HCT116 (cell line): ENCODE measurements around the gene ALG8. TPM values are rescaled to one million over a fixed set of nuclear protein-coding genes. Genes with fewer than 3 reads are reported as not detected.

Experiments used
- ATAC-seq: fragments of 200-7000 bp; cut with Tn5 transposase; 2 replicates; pipeline ENCODE4 v1.9.1; 2020; ENCODE audit warnings: mild to moderate bottlenecking, moderate library complexity
- BruUV-seq: library from RNA; stranded (reverse); fragments of 400-500 nt; replicated peaks from 2 replicates; lab custom pipeline; 2021; lab: Mats Ljungman, UMichigan
- CTCF ChIA-PET: fragments of 300-600 bp; sonication (Branson Sonifier 250); formaldehyde crosslinking; loops from one replicate; lab custom pipeline; 2021; ENCODE audit warnings: antibody characterized with exemption; lab: Charles Lee
- POLR2A ChIA-PET: fragments of 300-600, 350-600 bp; sonication (Branson Sonifier 250); formaldehyde crosslinking; loops from one replicate; lab custom pipeline; 2021; ENCODE audit warnings: antibody characterized with exemption; lab: Charles Lee
- RAD21 ChIA-PET, 2 experiments: fragments of 300-600 bp; sonication (Branson Sonifier 250); formaldehyde crosslinking; loops; one replicate each; lab custom pipeline; 2023; ENCODE audit warnings: low total read pairs in 2 of 2; ENCODE audit not compliant: uncharacterized antibody in 2 of 2, unreplicated experiment in 2 of 2, low non-redundant PET in 1 of 2; lab: Charles Lee
- DNase-seq: peaks from one replicate; pipeline ENCODE4 v3.0.0-alpha.2; 2010; ENCODE audit warnings: low read depth, low spot score
- H2AFZ ChIP-seq: fragments of 200-600 bp; shearing (Covaris generic), sonication (generic); 2 replicates; pipeline ENCODE4 v1.6.1; 2017; ENCODE audit warnings: low read depth, mixed run types, mixed read lengths, antibody characterized with exemption, low read length; ENCODE audit not compliant: poor library complexity, severe bottlenecking
- H3K27ac ChIP-seq: 2 replicates; pipeline ENCODE4 v1.5.1; 2012; ENCODE audit warnings: low read depth, low read length
- H3K27me3 ChIP-seq: fragments of 200-600 bp; sonication (generic); 2 replicates; pipeline ENCODE4 v1.6.1; 2016; ENCODE audit warnings: mixed run types, low read length, mixed read lengths; ENCODE audit not compliant: insufficient read depth
- H3K36me3 ChIP-seq, 2 experiments: fragments of 200-500 bp in 1 of 2; fragments of 200-600 bp in 1 of 2; sonication (Bioruptor generic) in 1 of 2; sonication (generic) in 1 of 2; 2 replicates each; pipeline versions ENCODE4 v1.5.1 to v1.6.1; 2014 to 2016; ENCODE audit warnings: low read length in 2 of 2, inconsistent platforms in 1 of 2, mixed read lengths in 1 of 2, mixed run types in 1 of 2; ENCODE audit not compliant: insufficient read depth in 2 of 2, control insufficient read depth in 1 of 2
- H3K4me1 ChIP-seq, 2 experiments: fragments of 200-600 bp in 1 of 2; sonication (generic) in 1 of 2; 2 replicates each; pipeline versions ENCODE4 v1.5.1 to v1.6.1; 2012 to 2017; ENCODE audit warnings: low read length in 2 of 2, inconsistent platforms in 1 of 2, mild to moderate bottlenecking in 1 of 2, mixed read lengths in 1 of 2, mixed run types in 1 of 2, moderate library complexity in 1 of 2; ENCODE audit not compliant: insufficient read depth in 2 of 2, control insufficient read depth in 1 of 2
- H3K4me2 ChIP-seq: fragments of 200-600 bp; sonication (generic); 2 replicates; pipeline ENCODE4 v1.6.1; 2017; ENCODE audit warnings: mixed run types, low read length, mixed read lengths
- H3K4me3 ChIP-seq, 2 experiments: fragments of 200-600 bp in 1 of 2; sonication (generic) in 1 of 2; replicated peaks in 1 of 2; 2 replicates each; pipeline ENCODE4 v1.5.1; 2011 to 2016; ENCODE audit warnings: low read length in 2 of 2, control low read depth in 1 of 2, low read depth in 1 of 2, mild to moderate bottlenecking in 1 of 2, mixed read lengths in 1 of 2, mixed run types in 1 of 2
- H3K79me2 ChIP-seq: fragments of 200-600 bp; sonication (generic); 2 replicates; pipeline ENCODE4 v1.6.1; 2017; ENCODE audit warnings: mild to moderate bottlenecking, mixed run types, low read length, moderate library complexity, mixed read lengths; ENCODE audit not compliant: insufficient read depth
- H3K9ac ChIP-seq: fragments of 200-600 bp; sonication (generic); 2 replicates; pipeline ENCODE4 v1.6.1; 2016; ENCODE audit warnings: low read length, mixed read lengths
- H3K9me2 ChIP-seq: fragments of 200-600 bp; sonication (generic), shearing (Covaris generic); 2 replicates; pipeline ENCODE4 v1.6.1; 2017; ENCODE audit warnings: mixed run types, mild to moderate bottlenecking, moderate library complexity; ENCODE audit not compliant: insufficient read depth
- H3K9me3 ChIP-seq, 2 experiments: fragments of 200-500 bp in 1 of 2; fragments of 200-600 bp in 1 of 2; sonication (Bioruptor generic) in 1 of 2; sonication (generic) in 1 of 2; 2 replicates each; pipeline ENCODE4 v1.6.1; 2014 to 2017; ENCODE audit warnings: low read length in 2 of 2, mixed read lengths in 2 of 2, inconsistent platforms in 1 of 2, low read depth in 1 of 2, mild to moderate bottlenecking in 1 of 2, mixed run types in 1 of 2, moderate library complexity in 1 of 2; ENCODE audit not compliant: control insufficient read depth in 1 of 2, insufficient read depth in 1 of 2
- H4K20me1 ChIP-seq: fragments of 200-600 bp; sonication (generic), shearing (Covaris generic); 2 replicates; pipeline ENCODE4 v1.6.1; 2017; ENCODE audit warnings: mixed run types, mild to moderate bottlenecking, moderate library complexity; ENCODE audit not compliant: insufficient read depth
- ATF3 ChIP-seq: IDR thresholded peaks from 2 replicates; pipeline ENCODE4 v1.6.1; 2012
- CBX3 ChIP-seq: IDR thresholded peaks from 2 replicates; pipeline ENCODE4 v1.6.1; 2012; ENCODE audit warnings: low read depth
- CEBPB ChIP-seq: IDR thresholded peaks from 2 replicates; pipeline ENCODE4 v1.6.1; 2012; ENCODE audit warnings: low read depth
- CTCF ChIP-seq, 3 experiments: fragments of 200-600 bp in 1 of 3; sonication (generic) in 1 of 3; IDR thresholded peaks in 2 of 3; conservative IDR thresholded peaks in 1 of 3; 2 replicates each; pipeline ENCODE4 v1.5.1; 2012 to 2017; ENCODE audit warnings: low read depth in 2 of 3, low read length in 2 of 3, antibody characterized with exemption in 1 of 3, borderline replicate concordance in 1 of 3, control low read depth in 1 of 3, mild to moderate bottlenecking in 1 of 3, mixed read lengths in 1 of 3, mixed run types in 1 of 3, moderate library complexity in 1 of 3; ENCODE audit not compliant: insufficient read depth in 1 of 3
- EGR1 ChIP-seq: IDR thresholded peaks from 2 replicates; pipeline ENCODE4 v1.6.1; 2012; ENCODE audit warnings: low read depth
- EZH2 ChIP-seq: fragments of 200-600 bp; sonication (generic); IDR thresholded peaks from 2 replicates; pipeline ENCODE4 v1.6.1; 2017; ENCODE audit warnings: antibody characterized with exemption, mixed run types
- EZH2phosphoT487 ChIP-seq: fragments of 200-600 bp; IDR thresholded peaks from 2 replicates; pipeline ENCODE4 v1.6.1; 2018; ENCODE audit warnings: antibody characterized with exemption, borderline replicate concordance
- JUND ChIP-seq: IDR thresholded peaks from 2 replicates; pipeline ENCODE4 v1.6.1; 2012
- POLR2A ChIP-seq: IDR thresholded peaks from 2 replicates; pipeline ENCODE4 v1.7.0; 2011; ENCODE audit warnings: borderline replicate concordance; ENCODE audit not compliant: insufficient read depth, insufficient read length; ENCODE audit errors: extremely low read depth
- POLR2AphosphoS5 ChIP-seq: IDR thresholded peaks from 2 replicates; pipeline ENCODE4 v1.6.1; 2011; ENCODE audit warnings: mild to moderate bottlenecking, low read depth, low read length, moderate library complexity
- RAD21 ChIP-seq: IDR thresholded peaks from 2 replicates; pipeline ENCODE4 v1.6.1; 2012; ENCODE audit warnings: low read depth, mild to moderate bottlenecking
- REST ChIP-seq: IDR thresholded peaks from 2 replicates; pipeline ENCODE4 v1.6.1; 2012; ENCODE audit warnings: low read depth
- SIN3A ChIP-seq: IDR thresholded peaks from 2 replicates; pipeline ENCODE4 v1.6.1; 2012; ENCODE audit warnings: low read depth
- SP1 ChIP-seq: IDR thresholded peaks from 2 replicates; pipeline ENCODE4 v1.6.1; 2012; ENCODE audit warnings: low read depth
- SRF ChIP-seq: IDR thresholded peaks from 2 replicates; pipeline ENCODE4 v1.6.1; 2012; ENCODE audit warnings: low read depth
- YY1 ChIP-seq: IDR thresholded peaks from 2 replicates; pipeline ENCODE4 v1.6.1; 2011; ENCODE audit warnings: low read length, low read depth, moderate library complexity, mild to moderate bottlenecking; ENCODE audit not compliant: insufficient replicate concordance; ENCODE audit errors: extremely low read depth
- ZFX ChIP-seq: fragments of 450-650 bp; IDR thresholded peaks from 2 replicates; pipeline ENCODE4 v1.6.1; 2017
- ZNF274 ChIP-seq: fragments of 200-500 bp; sonication (Bioruptor generic); IDR thresholded peaks from 2 replicates; pipeline ENCODE4 v1.6.1; 2014; ENCODE audit warnings: mild to moderate bottlenecking, low read depth, low read length, inconsistent platforms
- intact Hi-C: fragments of 100-400 bp; cut with micrococcal nuclease; formaldehyde crosslinking; loops from 2 replicates; pipeline ENCODE4 v1.10.0; 2022
- total RNA-seq: library from RNA; stranded (reverse); gene quantifications from one replicate; pipeline ENCODE4 v1.2.1, GENCODE V29; 2021; ENCODE audit not compliant: unreplicated experiment
- TF ChIP-seq, protein P1 (sequence below): IDR thresholded peaks from 2 replicates; pipeline ENCODE4 v1.6.1; 2012

ALG8 gene
- total RNA-seq, 1 experiment from 2014 or later, result 50.1 TPM

GRCh38 chr11:78168539-78169477 is 29.4 kb upstream of the ALG8 start:
- TF ChIP-seq RAD21 (no peak), CTCF (IDR thresholded peaks at IDR 0.05 in 2 of 3, conservative IDR thresholded peaks at IDR 0.05 in 1 of 3; ENCODE audit: borderline replicate concordance in 1 of 3, insufficient read depth in 1 of 3, low read depth in 2 of 3, low read length in 2 of 3) (no peak), REST (no peak), EGR1 (no peak), POLR2AphosphoS5 (no peak), EZH2 (no peak), SIN3A (no peak), JUND (no peak), CEBPB (no peak), POLR2A (no peak), CBX3 (no peak), EZH2phosphoT487 (no peak), YY1 (no peak), ZFX (no peak), SRF (no peak), ATF3 (no peak), SP1 (no peak), ZNF274 (no peak)
- TF ChIP-seq, protein P1, sequence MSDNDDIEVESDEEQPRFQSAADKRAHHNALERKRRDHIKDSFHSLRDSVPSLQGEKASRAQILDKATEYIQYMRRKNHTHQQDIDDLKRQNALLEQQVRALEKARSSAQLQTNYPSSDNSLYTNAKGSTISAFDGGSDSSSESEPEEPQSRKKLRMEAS, result no peak
- intact Hi-C loops, result no loop called here
- CTCF ChIA-PET, result no interaction called here
- Histone ChIP-seq H3K9ac (no peak overlapping the region), H3K27ac (no peak overlapping the region), H3K36me3 (no peaks in the 10 kb centered on the region; a peak in 1 of 4 replicates), H3K79me2 (no peaks in the 10 kb centered on the region), H3K4me1 (no peaks in the 10 kb centered on the region), H4K20me1 (no peaks in the 10 kb centered on the region), H3K27me3 (no peaks in the 10 kb centered on the region), H3K4me2 (no peak overlapping the region), H3K9me2 (no peaks in the 10 kb centered on the region), H2AFZ (no peak overlapping the region), H3K9me3 (no peaks in the 10 kb centered on the region), H3K4me3 (no peak overlapping the region)
- RAD21 ChIA-PET, result no interaction called here
- no TSS peak for BruUV-seq
- ATAC-seq (no peak), DNase-seq (no peak)
- POLR2A ChIA-PET, result interaction anchor here (1.2 kb wide), 1 partner anchor 29 kb away, joined by 3 read pairs; the partner anchor contains the start of gene ALG8
